Measurements from ENCODE around the gene AURKA.

DNA sequence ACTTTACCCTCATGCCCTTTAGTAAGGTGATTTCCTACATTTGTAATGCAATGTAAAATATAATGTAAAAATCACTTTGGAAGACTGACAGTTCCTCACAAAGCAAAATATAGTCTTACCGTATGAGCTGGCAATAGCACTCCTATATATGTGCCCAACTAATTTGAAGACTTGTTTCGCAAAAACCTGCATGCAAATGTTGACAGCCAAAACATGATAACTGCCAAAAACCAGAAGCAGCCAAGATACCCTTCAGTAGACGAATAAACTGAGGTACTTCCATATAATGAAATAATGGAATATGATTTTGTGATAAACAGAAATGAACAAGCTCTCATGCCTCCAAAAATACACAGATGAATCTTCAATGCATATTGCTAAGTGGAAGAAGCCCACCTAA is 13.6 kb downstream of the AURKA start:
- TF ChIP-seq CTCF (IDR thresholded peaks at IDR 0.05; ENCODE audit: borderline replicate concordance, extremely low read depth, low read length, poor library complexity, severe bottlenecking) (no peak), EZH2 (IDR thresholded peaks at IDR 0.05; ENCODE audit: borderline replicate concordance, low read depth, low read length, severe bottlenecking) (no peak)

Data from DND-41 (cell line).